ENCODE data around the gene GLI3.

GRCh38 chr7:41928781-41929180 lies 308.2 kb downstream of the GLI3 start:
- TF ChIP-seq, protein P1, sequence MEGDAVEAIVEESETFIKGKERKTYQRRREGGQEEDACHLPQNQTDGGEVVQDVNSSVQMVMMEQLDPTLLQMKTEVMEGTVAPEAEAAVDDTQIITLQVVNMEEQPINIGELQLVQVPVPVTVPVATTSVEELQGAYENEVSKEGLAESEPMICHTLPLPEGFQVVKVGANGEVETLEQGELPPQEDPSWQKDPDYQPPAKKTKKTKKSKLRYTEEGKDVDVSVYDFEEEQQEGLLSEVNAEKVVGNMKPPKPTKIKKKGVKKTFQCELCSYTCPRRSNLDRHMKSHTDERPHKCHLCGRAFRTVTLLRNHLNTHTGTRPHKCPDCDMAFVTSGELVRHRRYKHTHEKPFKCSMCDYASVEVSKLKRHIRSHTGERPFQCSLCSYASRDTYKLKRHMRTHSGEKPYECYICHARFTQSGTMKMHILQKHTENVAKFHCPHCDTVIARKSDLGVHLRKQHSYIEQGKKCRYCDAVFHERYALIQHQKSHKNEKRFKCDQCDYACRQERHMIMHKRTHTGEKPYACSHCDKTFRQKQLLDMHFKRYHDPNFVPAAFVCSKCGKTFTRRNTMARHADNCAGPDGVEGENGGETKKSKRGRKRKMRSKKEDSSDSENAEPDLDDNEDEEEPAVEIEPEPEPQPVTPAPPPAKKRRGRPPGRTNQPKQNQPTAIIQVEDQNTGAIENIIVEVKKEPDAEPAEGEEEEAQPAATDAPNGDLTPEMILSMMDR (conservative IDR thresholded peaks at IDR 0.05 in 1 of 2, IDR thresholded peaks at IDR 0.05 in 1 of 2; ENCODE audit: extremely low read depth in 1 of 2, insufficient read depth in 1 of 2, low read depth in 1 of 2, low read length in 2 of 2) = no peak
- no peak for TF ChIP-seq EZH2 (IDR thresholded peaks at IDR 0.05; ENCODE audit: borderline replicate concordance, low read length)
